ENCODE data around the gene IL33. TPM values are rescaled to one million over a fixed set of nuclear protein-coding genes. Genes with fewer than 3 reads are reported as not detected.

The IL33 gene
- total RNA-seq, 1 donor from 2014 or later = not detected

DNA sequence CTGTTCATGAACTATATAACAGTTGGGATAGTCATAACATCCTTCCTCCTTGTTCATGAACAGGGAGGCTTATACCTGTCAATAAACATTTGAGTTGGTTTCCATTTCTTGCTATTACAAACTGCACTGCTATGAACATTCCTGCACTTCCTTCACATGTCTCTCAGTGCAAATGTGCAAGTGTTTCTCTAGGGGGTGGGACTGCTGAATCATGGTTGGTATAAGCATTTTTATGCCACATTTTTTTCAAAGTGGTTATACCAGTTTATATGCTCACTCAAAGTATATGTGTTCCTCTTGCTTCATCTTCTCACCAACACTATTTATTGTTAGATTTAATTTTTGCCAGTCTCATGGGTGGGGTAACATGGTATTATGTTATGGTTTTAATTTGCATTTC lies 86.8 kb downstream of the IL33 start:
- Mint-ChIP-seq H3K4me3 (ENCODE audit: unreplicated experiment) (no peak overlapping the region), H3K36me3 (ENCODE audit: low read depth, unreplicated experiment) (no peaks in the 10 kb centered on the region), H3K9me3 (ENCODE audit: unreplicated experiment) (no peaks in the 10 kb centered on the region)

GRCh38 chr9:6304232-6304631 lies 88.6 kb downstream of the IL33 start:
- Histone ChIP-seq H3K9me3 (ENCODE audit: insufficient read depth, low read depth, low read length) (no peaks in the 10 kb centered on the region), H4K20me1 (ENCODE audit: insufficient read depth, low read length) (no peaks in the 10 kb centered on the region), H3K79me2 (ENCODE audit: insufficient read depth, low read length) (no peaks in the 10 kb centered on the region), H3K27me3 (ENCODE audit: insufficient read depth, low read length) (no peaks in the 10 kb centered on the region), H2AFZ (ENCODE audit: low read depth, low read length) (no peak overlapping the region), H3K4me2 (ENCODE audit: low read length) (no peak overlapping the region), H3K36me3 (ENCODE audit: insufficient read depth, low read length) (no peaks in the 10 kb centered on the region), H3K9ac (ENCODE audit: low read length) (no peak overlapping the region), H3K27ac (ENCODE audit: low read depth, low read length) (no peak overlapping the region), H3K4me1 (ENCODE audit: insufficient read depth, low read length) (no peaks in the 10 kb centered on the region), H3K4me3 (ENCODE audit: insufficient read depth, low read depth, low read length) (no peak overlapping the region)
- FAIRE-seq (no peak), DNase-seq (ENCODE audit: low read depth) (no peak)
- H3K4me3 Mint-ChIP-seq (ENCODE audit: unreplicated experiment) = no peak overlapping the region
- no peaks in the 10 kb centered on the region for H3K36me3 Mint-ChIP-seq (ENCODE audit: low read depth, unreplicated experiment)
- no peak overlapping the region for H3K27ac Mint-ChIP-seq (ENCODE audit: unreplicated experiment)
- TF ChIP-seq, protein P1, sequence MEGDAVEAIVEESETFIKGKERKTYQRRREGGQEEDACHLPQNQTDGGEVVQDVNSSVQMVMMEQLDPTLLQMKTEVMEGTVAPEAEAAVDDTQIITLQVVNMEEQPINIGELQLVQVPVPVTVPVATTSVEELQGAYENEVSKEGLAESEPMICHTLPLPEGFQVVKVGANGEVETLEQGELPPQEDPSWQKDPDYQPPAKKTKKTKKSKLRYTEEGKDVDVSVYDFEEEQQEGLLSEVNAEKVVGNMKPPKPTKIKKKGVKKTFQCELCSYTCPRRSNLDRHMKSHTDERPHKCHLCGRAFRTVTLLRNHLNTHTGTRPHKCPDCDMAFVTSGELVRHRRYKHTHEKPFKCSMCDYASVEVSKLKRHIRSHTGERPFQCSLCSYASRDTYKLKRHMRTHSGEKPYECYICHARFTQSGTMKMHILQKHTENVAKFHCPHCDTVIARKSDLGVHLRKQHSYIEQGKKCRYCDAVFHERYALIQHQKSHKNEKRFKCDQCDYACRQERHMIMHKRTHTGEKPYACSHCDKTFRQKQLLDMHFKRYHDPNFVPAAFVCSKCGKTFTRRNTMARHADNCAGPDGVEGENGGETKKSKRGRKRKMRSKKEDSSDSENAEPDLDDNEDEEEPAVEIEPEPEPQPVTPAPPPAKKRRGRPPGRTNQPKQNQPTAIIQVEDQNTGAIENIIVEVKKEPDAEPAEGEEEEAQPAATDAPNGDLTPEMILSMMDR (IDR thresholded peaks at IDR 0.05; ENCODE audit: insufficient read depth, low read depth, low read length) = no peak
- TF ChIP-seq EZH2 (IDR thresholded peaks at IDR 0.05; ENCODE audit: insufficient read depth, low read length) = no peak
- peaks cover 8% of the 10 kb centered on the region for H3K4me1 Mint-ChIP-seq (ENCODE audit: low read depth, unreplicated experiment)
- no peaks in the 10 kb centered on the region for H3K9me3 Mint-ChIP-seq (ENCODE audit: unreplicated experiment)
- H3K27me3 Mint-ChIP-seq (ENCODE audit: low read depth, unreplicated experiment) = no peaks in the 10 kb centered on the region

More for the DNA sequence above, 86.8 kb downstream of the IL33 start:
- Histone ChIP-seq H4K20me1 (ENCODE audit: insufficient read depth, low read length) (no peaks in the 10 kb centered on the region), H3K4me2 (ENCODE audit: low read length) (no peak overlapping the region), H3K36me3 (ENCODE audit: insufficient read depth, low read length) (no peaks in the 10 kb centered on the region), H3K79me2 (ENCODE audit: insufficient read depth, low read length) (no peaks in the 10 kb centered on the region), H3K27me3 (ENCODE audit: insufficient read depth, low read length) (no peaks in the 10 kb centered on the region), H3K4me1 (ENCODE audit: insufficient read depth, low read length) (no peaks in the 10 kb centered on the region), H3K4me3 (ENCODE audit: insufficient read depth, low read depth, low read length) (no peak overlapping the region), H3K9me3 (ENCODE audit: insufficient read depth, low read depth, low read length) (no peaks in the 10 kb centered on the region), H3K9ac (ENCODE audit: low read length) (no peak overlapping the region), H3K27ac (ENCODE audit: low read depth, low read length) (no peak overlapping the region), H2AFZ (ENCODE audit: low read depth, low read length) (no peak overlapping the region)
- H3K27me3 Mint-ChIP-seq (ENCODE audit: low read depth, unreplicated experiment) = no peaks in the 10 kb centered on the region
- FAIRE-seq (no peak), DNase-seq (ENCODE audit: low read depth) (peak; percentile 2)
- TF ChIP-seq, protein P1 (IDR thresholded peaks at IDR 0.05; ENCODE audit: insufficient read depth, low read depth, low read length) = no peak
- no peak for TF ChIP-seq EZH2 (IDR thresholded peaks at IDR 0.05; ENCODE audit: insufficient read depth, low read length)
- peaks cover 8% of the 10 kb centered on the region for H3K4me1 Mint-ChIP-seq (ENCODE audit: low read depth, unreplicated experiment)
- no peak overlapping the region for H3K27ac Mint-ChIP-seq (ENCODE audit: unreplicated experiment)

DNA sequence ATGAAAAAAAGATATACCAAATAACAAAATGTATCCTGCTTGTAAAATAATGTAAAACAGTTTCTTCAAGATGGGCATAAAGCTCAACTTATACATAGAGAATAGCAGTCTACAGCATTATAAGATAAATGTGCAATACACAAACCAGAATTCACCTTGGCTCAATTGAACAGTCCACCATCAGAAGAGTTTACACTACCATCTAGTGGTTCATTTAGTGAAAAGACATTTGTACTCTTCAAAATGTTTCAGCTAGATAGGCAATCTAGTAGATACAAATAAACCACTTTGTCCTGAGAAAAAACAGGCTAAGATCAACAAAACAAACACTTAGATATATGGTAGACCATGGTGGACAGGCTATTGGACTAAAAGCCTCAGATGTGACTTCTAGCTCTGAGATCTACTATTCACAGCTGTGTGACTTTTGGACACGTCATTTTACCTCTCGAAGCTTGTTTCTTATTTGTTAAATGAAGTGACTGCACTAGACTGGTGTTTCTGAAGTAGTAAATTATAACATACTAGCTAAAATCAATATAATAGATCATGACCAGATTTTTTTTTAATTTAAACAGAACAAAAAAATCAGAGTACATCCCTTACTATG lies 90.5 kb downstream of the IL33 start:
- Histone ChIP-seq H3K9me3 (ENCODE audit: insufficient read depth, low read depth, low read length) (no peaks in the 10 kb centered on the region), H4K20me1 (ENCODE audit: insufficient read depth, low read length) (no peaks in the 10 kb centered on the region), H3K4me3 (ENCODE audit: insufficient read depth, low read depth, low read length) (no peak overlapping the region), H2AFZ (ENCODE audit: low read depth, low read length) (no peak overlapping the region), H3K27me3 (ENCODE audit: insufficient read depth, low read length) (no peaks in the 10 kb centered on the region), H3K27ac (ENCODE audit: low read depth, low read length) (no peak overlapping the region), H3K9ac (ENCODE audit: low read length) (no peak overlapping the region), H3K36me3 (ENCODE audit: insufficient read depth, low read length) (no peaks in the 10 kb centered on the region), H3K79me2 (ENCODE audit: insufficient read depth, low read length) (no peaks in the 10 kb centered on the region), H3K4me2 (ENCODE audit: low read length) (no peak overlapping the region), H3K4me1 (ENCODE audit: insufficient read depth, low read length) (no peaks in the 10 kb centered on the region)
- no peak for TF ChIP-seq EZH2 (IDR thresholded peaks at IDR 0.05; ENCODE audit: insufficient read depth, low read length)
- TF ChIP-seq, protein P1 (IDR thresholded peaks at IDR 0.05; ENCODE audit: insufficient read depth, low read depth, low read length) = peak; percentile 46
- Mint-ChIP-seq H3K36me3 (ENCODE audit: low read depth, unreplicated experiment) (no peaks in the 10 kb centered on the region), H3K27me3 (ENCODE audit: low read depth, unreplicated experiment) (no peaks in the 10 kb centered on the region), H3K27ac (ENCODE audit: unreplicated experiment) (no peak overlapping the region), H3K4me1 (ENCODE audit: low read depth, unreplicated experiment) (peaks cover 8% of the 10 kb centered on the region), H3K4me3 (ENCODE audit: unreplicated experiment) (no peak overlapping the region), H3K9me3 (ENCODE audit: unreplicated experiment) (no peaks in the 10 kb centered on the region)
- FAIRE-seq (peak; percentile 41), DNase-seq (ENCODE audit: low read depth) (peak; percentile 27)

Data from astrocyte (in vitro differentiated cells and primary cell).